Endodermal cell (in vitro differentiated cells): Measurements from ENCODE around the gene ATXN1. TPM values are rescaled to one million over a fixed set of nuclear protein-coding genes. Genes with fewer than 3 reads are reported as not detected.

Experiments
- DNase-seq: peaks from one replicate; pipeline ENCODE4 v3.0.0-alpha.2; 2017
- H3K27ac ChIP-seq: 2 replicates; pipeline ENCODE4 v1.5.1; 2013; ENCODE audit warnings: mild to moderate bottlenecking, low read depth, low read length, moderate library complexity
- H3K27me3 ChIP-seq: 2 replicates; pipeline ENCODE4 v1.6.1; 2013; ENCODE audit warnings: mild to moderate bottlenecking, low read length, moderate library complexity; ENCODE audit not compliant: insufficient read depth, control insufficient read depth, poor library complexity, severe bottlenecking
- H3K36me3 ChIP-seq: 2 replicates; pipeline ENCODE4 v1.7.0; 2013; ENCODE audit warnings: mild to moderate bottlenecking, low read length, moderate library complexity; ENCODE audit not compliant: control insufficient read depth, insufficient read depth
- H3K4me1 ChIP-seq: one replicate; pipeline ENCODE4 v1.7.0; 2013; ENCODE audit warnings: low read length; ENCODE audit not compliant: control insufficient read depth, insufficient read depth
- H3K4me3 ChIP-seq: 2 replicates; pipeline ENCODE4 v1.5.1; 2013; ENCODE audit warnings: mild to moderate bottlenecking, low read length, moderate library complexity
- H3K9ac ChIP-seq: 2 replicates; pipeline ENCODE4 v1.6.1; 2013; ENCODE audit warnings: mild to moderate bottlenecking, low read length, moderate library complexity; ENCODE audit not compliant: poor library complexity, severe bottlenecking; ENCODE audit errors: extremely low read depth
- H3K9me3 ChIP-seq: 2 replicates; pipeline ENCODE4 v1.6.1; 2013; ENCODE audit warnings: mild to moderate bottlenecking, low read length, moderate library complexity; ENCODE audit not compliant: control insufficient read depth
- H3K27ac Mint-ChIP-seq: 2 replicates; pipeline ENCODE4 v1.8.0; 2020; ENCODE audit warnings: mixed read lengths
- H3K27me3 Mint-ChIP-seq: 2 replicates; pipeline ENCODE4 v1.8.0; 2021; ENCODE audit warnings: mild to moderate bottlenecking, mixed read lengths; ENCODE audit not compliant: insufficient read depth
- H3K36me3 Mint-ChIP-seq: 2 replicates; pipeline ENCODE4 v1.8.0; 2020; ENCODE audit warnings: low read depth, mixed read lengths
- H3K4me1 Mint-ChIP-seq: 2 replicates; pipeline ENCODE4 v1.8.0; 2020; ENCODE audit warnings: mixed read lengths
- H3K4me3 Mint-ChIP-seq: 2 replicates; pipeline ENCODE4 v1.8.0; 2020; ENCODE audit warnings: mild to moderate bottlenecking, moderate library complexity, mixed read lengths
- H3K9me3 Mint-ChIP-seq: 2 replicates; pipeline ENCODE4 v1.8.0; 2020; ENCODE audit warnings: mild to moderate bottlenecking, mixed read lengths
- CTCF ChIP-seq: fragments of 200-600 bp; sonication (generic); conservative IDR thresholded peaks from 2 replicates; pipeline ENCODE4 v1.5.0; 2021; ENCODE audit warnings: antibody characterized with exemption, mild to moderate bottlenecking
- WGBS, 2 experiments: methylation state at CpG; one replicate each; pipeline versions ENCODE4 v1.1.5 to v1.1.7; 2013; ENCODE audit warnings: missing lambda C conversion rate in 2 of 2, mixed read lengths in 1 of 2; ENCODE audit not compliant: insufficient coverage in 1 of 2, insufficient read length in 1 of 2; 5-methylcytosine and 5-hydroxymethylcytosine counted together
- total RNA-seq, 2 donors: library from RNA; stranded (reverse); fragmentation: NEBNext Ultra II Directional in 1 of 2; extraction: Animal tissue kit (Norgen Biotek cat#: 25700) in 1 of 2; gene quantifications; 2 replicates in 1 of 2; 3 replicates in 1 of 2; pipeline ENCODE4 v1.2.1, GENCODE V29; 2021

ATXN1 gene
- total RNA-seq, 2 donors from 2014 or later: 10.4 to 15.9 TPM

GRCh38 chr6:16326971-16327776 lies 434.1 kb downstream of the ATXN1 start:
- H3K9me3 Mint-ChIP-seq: peaks cover 5% of the 10 kb centered on the region
- peaks cover 17% of the 10 kb centered on the region for H3K36me3 Mint-ChIP-seq
- H3K4me3 Mint-ChIP-seq: no peak overlapping the region
- Histone ChIP-seq H3K9me3 (no peaks in the 10 kb centered on the region), H3K36me3 (no peaks in the 10 kb centered on the region), H3K9ac (no peak overlapping the region), H3K27ac (no peak overlapping the region), H3K4me1 (peaks cover 7% of the 10 kb centered on the region), H3K4me3 (no peak overlapping the region), H3K27me3 (no peaks in the 10 kb centered on the region)
- DNase-seq: no peak
- 96 to 99% methylated on average over 21 to 43 of the region's 43 CpGs for WGBS, 2 experiments
- no peaks in the 10 kb centered on the region for H3K27me3 Mint-ChIP-seq
- H3K27ac Mint-ChIP-seq: no peak overlapping the region
- no peak for TF ChIP-seq CTCF
- H3K4me1 Mint-ChIP-seq: peaks cover 17% of the 10 kb centered on the region

- 93 to 95% methylated on average over 18 to 22 of the region's 22 CpGs for WGBS, 2 experiments
- H3K36me3 Mint-ChIP-seq: peaks cover 17% of the 10 kb centered on the region
Measured at GRCh38 chr6:16326531-16326930, 434.7 kb downstream of the ATXN1 start.

GRCh38 chr6:16324606-16325225 lies 436.5 kb downstream of the ATXN1 start:
- H3K4me3 ChIP-seq: no peak overlapping the region
- H3K27ac Mint-ChIP-seq: no peak overlapping the region
- H3K36me3 Mint-ChIP-seq: peaks cover 17% of the 10 kb centered on the region
- H3K27ac ChIP-seq: no peak overlapping the region
- H3K27me3 ChIP-seq: no peaks in the 10 kb centered on the region
- H3K9ac ChIP-seq: no peak overlapping the region
- H3K4me1 Mint-ChIP-seq: peaks cover 24% of the 10 kb centered on the region
- H3K4me1 ChIP-seq: peaks cover 9% of the 10 kb centered on the region
- H3K36me3 ChIP-seq: no peaks in the 10 kb centered on the region
- H3K27me3 Mint-ChIP-seq: no peaks in the 10 kb centered on the region
- H3K4me3 Mint-ChIP-seq: no peak overlapping the region
- 72 to 77% methylated on average over 4 to 7 of the region's 7 CpGs for WGBS, 2 experiments
- H3K9me3 ChIP-seq: no peaks in the 10 kb centered on the region
- H3K9me3 Mint-ChIP-seq: peaks cover 5% of the 10 kb centered on the region
- DNase-seq: peak; percentile 45
- no peak for TF ChIP-seq CTCF

More at GRCh38 chr6:16326531-16326930, 434.7 kb downstream of the ATXN1 start:
- Mint-ChIP-seq H3K4me1 (peaks cover 17% of the 10 kb centered on the region), H3K27ac (no peak overlapping the region), H3K27me3 (no peaks in the 10 kb centered on the region), H3K4me3 (no peak overlapping the region), H3K9me3 (peaks cover 5% of the 10 kb centered on the region)
- no peak for DNase-seq
- no peak overlapping the region for H3K9ac ChIP-seq
- no peaks in the 10 kb centered on the region for H3K36me3 ChIP-seq
- peaks cover 4% of the 10 kb centered on the region for H3K4me1 ChIP-seq
- TF ChIP-seq CTCF: no peak
- no peak overlapping the region for H3K4me3 ChIP-seq
- no peaks in the 10 kb centered on the region for H3K9me3 ChIP-seq
- H3K27me3 ChIP-seq: no peaks in the 10 kb centered on the region
- H3K27ac ChIP-seq: no peak overlapping the region
